ENCODE measurements around the gene MYO16. TPM values are rescaled to one million over a fixed set of nuclear protein-coding genes. Genes with fewer than 3 reads are reported as not detected.

MYO16 gene
- total RNA-seq, 3 donors from 2014 or later: 0.08 TPM; not detected in 2

- no peak overlapping the region for H3K4me3 Mint-ChIP-seq
- DNase-seq: no peak
- no peaks in the 10 kb centered on the region for H3K36me3 Mint-ChIP-seq (ENCODE audit: insufficient read depth)
- no peaks in the 10 kb centered on the region for H3K4me1 Mint-ChIP-seq (ENCODE audit: low read depth)
- no peak for ATAC-seq
- peaks cover 2% of the 10 kb centered on the region for H3K27me3 Mint-ChIP-seq (ENCODE audit: low read depth)
- no peaks in the 10 kb centered on the region for H3K9me3 Mint-ChIP-seq
These were observed 382.7 kb downstream of the MYO16 start for GRCh38 chr13:109012115-109012514.

DNA sequence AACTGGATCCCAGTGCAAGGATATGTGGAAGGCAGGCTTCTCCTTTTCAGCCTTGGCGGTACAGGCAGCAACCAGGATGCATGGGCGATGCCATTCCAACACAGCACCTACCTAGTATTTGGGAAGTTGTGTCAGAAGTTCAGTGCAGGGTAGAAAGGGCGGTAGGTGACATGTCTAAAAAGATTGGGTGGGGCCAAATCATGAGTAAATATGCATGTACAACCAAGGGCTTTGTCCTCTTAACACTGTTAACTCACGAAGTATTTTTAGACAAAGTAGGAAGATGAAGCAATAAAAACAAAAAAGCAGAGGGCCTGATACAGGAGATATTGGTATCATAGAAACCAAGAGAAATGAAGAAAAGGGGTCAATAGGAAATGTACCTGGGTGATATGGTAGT lies 392.1 kb downstream of the MYO16 start:
- Mint-ChIP-seq H3K27me3 (ENCODE audit: low read depth) (no peaks in the 10 kb centered on the region), H3K36me3 (ENCODE audit: insufficient read depth) (no peaks in the 10 kb centered on the region), H3K4me1 (ENCODE audit: low read depth) (no peaks in the 10 kb centered on the region), H3K4me3 (no peak overlapping the region), H3K9me3 (no peaks in the 10 kb centered on the region)
- no peak for ATAC-seq
- DNase-seq: no peak

GRCh38 chr13:109024611-109025010 lies 395.2 kb downstream of the MYO16 start:
- H3K4me1 Mint-ChIP-seq (ENCODE audit: low read depth): no peaks in the 10 kb centered on the region
- no peaks in the 10 kb centered on the region for H3K36me3 Mint-ChIP-seq (ENCODE audit: insufficient read depth)
- H3K9me3 Mint-ChIP-seq: no peaks in the 10 kb centered on the region
- H3K27me3 Mint-ChIP-seq (ENCODE audit: low read depth): no peaks in the 10 kb centered on the region
- H3K4me3 Mint-ChIP-seq: no peak overlapping the region
- no peak for DNase-seq
- no peak for ATAC-seq

DNA sequence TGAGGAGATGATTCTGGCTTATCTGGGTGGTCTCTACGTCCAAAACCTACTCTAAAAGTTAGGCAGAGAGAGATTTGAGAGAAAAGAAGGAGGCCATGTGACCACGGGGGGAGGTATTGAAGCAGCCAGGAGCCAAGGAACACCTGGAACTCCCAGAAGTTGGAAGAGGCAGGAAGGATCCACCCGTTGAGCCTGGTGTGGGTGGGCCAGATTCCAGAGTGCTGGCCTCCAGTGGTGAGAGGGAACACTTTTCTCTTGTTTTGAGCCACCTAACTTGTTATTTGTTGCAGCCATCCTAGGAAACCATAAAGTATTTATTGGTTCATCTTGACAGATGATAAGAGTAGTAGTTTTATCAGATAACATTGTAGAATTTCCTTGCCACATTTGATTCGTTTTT lies 396.9 kb downstream of the MYO16 start:
- Mint-ChIP-seq H3K4me3 (no peak overlapping the region), H3K9me3 (no peaks in the 10 kb centered on the region), H3K27me3 (ENCODE audit: low read depth) (no peaks in the 10 kb centered on the region), H3K36me3 (ENCODE audit: insufficient read depth) (no peaks in the 10 kb centered on the region), H3K4me1 (ENCODE audit: low read depth) (no peaks in the 10 kb centered on the region)
- DNase-seq (no peak), ATAC-seq (no peak)

DNA sequence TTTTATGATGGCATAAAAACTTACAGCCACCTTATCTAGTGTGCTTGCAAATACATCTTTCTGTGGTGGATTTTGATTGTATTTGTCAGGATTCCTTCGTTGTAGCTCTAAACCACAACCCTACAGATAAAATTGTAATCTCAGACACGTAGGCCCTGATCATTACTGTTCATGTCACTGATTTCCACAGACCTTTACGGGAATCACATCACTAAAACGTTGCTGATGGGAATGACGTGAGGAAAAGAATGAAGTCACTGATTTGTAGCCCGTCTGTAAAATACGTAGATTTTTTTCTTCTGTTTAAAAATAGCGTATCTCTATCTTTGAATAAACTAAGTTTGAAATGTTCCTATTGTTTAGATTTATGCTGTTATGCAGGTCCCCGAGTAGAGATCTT lies 399.2 kb downstream of the MYO16 start:
- Mint-ChIP-seq H3K4me3 (no peak overlapping the region), H3K4me1 (ENCODE audit: low read depth) (no peaks in the 10 kb centered on the region), H3K36me3 (ENCODE audit: insufficient read depth) (no peaks in the 10 kb centered on the region), H3K27me3 (ENCODE audit: low read depth) (peaks cover 5% of the 10 kb centered on the region), H3K9me3 (no peaks in the 10 kb centered on the region)
- DNase-seq (no peak), ATAC-seq (no peak)

DNA sequence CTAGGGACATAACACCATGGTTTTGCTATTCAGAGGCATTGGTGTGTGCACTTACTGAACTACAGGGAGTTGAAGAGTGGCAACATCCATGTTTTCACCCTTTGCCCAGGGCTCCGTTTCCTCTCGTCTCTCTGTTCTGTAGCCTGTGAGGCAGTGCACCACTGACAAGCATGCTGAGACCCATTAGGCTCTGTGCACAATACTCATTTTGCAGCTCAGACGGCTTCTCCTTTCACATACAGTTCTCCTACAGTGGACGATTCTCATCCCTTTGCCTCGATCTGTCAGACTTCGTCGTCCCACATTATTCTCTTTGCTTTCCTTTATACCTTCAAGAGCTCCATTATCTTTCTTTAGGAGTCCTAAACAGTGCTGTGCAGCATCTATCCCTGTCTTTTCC lies 403.7 kb downstream of the MYO16 start:
- no peak for ATAC-seq
- Mint-ChIP-seq H3K27me3 (ENCODE audit: low read depth) (peaks cover 5% of the 10 kb centered on the region), H3K4me3 (no peak overlapping the region), H3K4me1 (ENCODE audit: low read depth) (no peaks in the 10 kb centered on the region), H3K36me3 (ENCODE audit: insufficient read depth) (no peaks in the 10 kb centered on the region), H3K9me3 (no peaks in the 10 kb centered on the region)
- DNase-seq: no peak

DNA sequence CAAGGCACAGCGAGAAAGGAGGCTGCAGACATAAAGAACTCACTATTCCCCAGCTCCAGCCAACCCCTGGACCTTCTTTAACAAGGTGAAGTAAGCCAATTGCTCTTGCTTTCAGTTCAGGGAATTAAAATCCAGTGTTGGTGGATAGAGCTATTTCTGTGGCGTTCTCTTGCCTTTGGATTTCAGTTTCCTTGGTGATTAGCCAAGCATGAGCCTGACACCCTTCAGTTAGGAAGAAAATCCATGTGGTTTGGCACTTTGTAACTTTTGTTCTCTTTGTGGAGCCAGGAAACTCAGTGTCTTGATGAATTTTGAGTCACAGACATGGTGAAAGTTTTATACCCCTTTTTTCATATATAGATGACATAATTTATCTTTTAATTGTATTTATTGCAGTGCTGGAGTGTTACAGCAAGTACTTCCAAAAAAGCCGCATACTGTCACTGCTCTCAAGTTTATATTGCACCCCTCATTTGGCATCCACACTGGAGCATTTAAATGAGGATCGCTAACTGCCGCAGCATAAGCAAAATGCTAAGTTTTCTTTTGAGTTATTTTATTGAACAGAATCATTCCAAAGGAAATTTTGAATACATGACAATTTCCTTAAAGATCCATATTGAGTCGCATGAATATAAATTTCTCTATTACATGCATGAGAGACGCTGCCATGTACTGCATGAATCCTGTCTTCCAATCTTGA lies 406.8 kb downstream of the MYO16 start:
- no peak for ATAC-seq
- DNase-seq: no peak
- Mint-ChIP-seq H3K9me3 (no peaks in the 10 kb centered on the region), H3K4me3 (no peak overlapping the region), H3K4me1 (ENCODE audit: low read depth) (no peaks in the 10 kb centered on the region), H3K27me3 (ENCODE audit: low read depth) (peaks cover 13% of the 10 kb centered on the region), H3K36me3 (ENCODE audit: insufficient read depth) (no peaks in the 10 kb centered on the region)

GRCh38 chr13:109043636-109044035 lies 414.2 kb downstream of the MYO16 start:
- Mint-ChIP-seq H3K27me3 (ENCODE audit: low read depth) (peaks cover 8% of the 10 kb centered on the region), H3K4me3 (no peak overlapping the region), H3K4me1 (ENCODE audit: low read depth) (no peaks in the 10 kb centered on the region), H3K9me3 (no peaks in the 10 kb centered on the region), H3K36me3 (ENCODE audit: insufficient read depth) (no peaks in the 10 kb centered on the region)
- ATAC-seq: no peak
- DNase-seq: no peak

GRCh38 chr13:109055850-109056249 lies 426.4 kb downstream of the MYO16 start:
- Mint-ChIP-seq H3K27me3 (ENCODE audit: low read depth) (peaks cover 3% of the 10 kb centered on the region), H3K4me1 (ENCODE audit: low read depth) (no peaks in the 10 kb centered on the region), H3K36me3 (ENCODE audit: insufficient read depth) (no peaks in the 10 kb centered on the region), H3K4me3 (no peak overlapping the region), H3K9me3 (no peaks in the 10 kb centered on the region)
- DNase-seq (no peak), ATAC-seq (no peak)

- H3K27me3 Mint-ChIP-seq (ENCODE audit: low read depth): no peaks in the 10 kb centered on the region
- no peaks in the 10 kb centered on the region for H3K4me1 Mint-ChIP-seq (ENCODE audit: low read depth)
- H3K9me3 Mint-ChIP-seq: no peaks in the 10 kb centered on the region
- DNase-seq (no peak), ATAC-seq (no peak)
- no peak overlapping the region for H3K4me3 Mint-ChIP-seq
- H3K36me3 Mint-ChIP-seq (ENCODE audit: insufficient read depth): no peaks in the 10 kb centered on the region
These were observed 428.7 kb downstream of the MYO16 start for GRCh38 chr13:109058087-109058486.

DNA sequence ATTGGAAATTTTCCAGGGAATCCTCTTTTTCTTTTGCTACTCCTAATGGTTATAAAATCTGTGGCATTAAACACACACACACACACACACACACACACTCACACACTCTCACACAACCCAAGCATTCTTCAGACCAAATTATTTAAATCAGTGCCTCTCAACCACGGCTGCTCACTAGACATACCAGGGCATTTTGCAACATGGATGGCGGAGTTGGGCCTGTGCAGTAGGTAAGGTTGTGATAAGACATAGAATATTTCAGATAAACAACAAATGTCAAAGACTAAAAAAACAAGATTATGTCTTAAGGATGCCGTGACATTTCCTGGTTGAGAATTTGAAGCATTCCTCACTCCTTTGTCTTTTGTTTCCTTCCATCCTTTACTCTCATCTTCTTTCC lies 443.1 kb downstream of the MYO16 start:
- no peak overlapping the region for H3K4me3 Mint-ChIP-seq
- DNase-seq (no peak), ATAC-seq (no peak)
- peaks cover 11% of the 10 kb centered on the region for H3K9me3 Mint-ChIP-seq
- H3K36me3 Mint-ChIP-seq (ENCODE audit: insufficient read depth): no peaks in the 10 kb centered on the region
- H3K27me3 Mint-ChIP-seq (ENCODE audit: low read depth): no peaks in the 10 kb centered on the region
- no peaks in the 10 kb centered on the region for H3K4me1 Mint-ChIP-seq (ENCODE audit: low read depth)

DNA sequence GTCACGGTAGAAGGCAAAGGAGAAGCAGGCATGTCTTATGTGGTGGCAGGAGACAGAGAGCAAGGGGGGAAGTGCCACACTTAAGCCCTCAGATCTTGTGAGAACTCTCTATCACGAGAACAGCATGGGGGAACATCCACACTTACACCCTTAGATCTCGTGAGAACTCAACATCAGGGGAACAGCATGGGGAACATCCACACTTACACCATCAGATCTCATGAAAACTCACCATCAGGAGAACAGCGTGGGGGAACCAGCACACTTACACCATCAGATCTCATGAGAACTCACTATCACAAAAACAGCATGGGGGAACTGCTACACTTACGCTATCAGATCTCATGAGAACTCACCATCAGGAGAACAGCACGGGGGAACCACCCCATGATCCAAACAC lies 445.0 kb downstream of the MYO16 start:
- Mint-ChIP-seq H3K27me3 (ENCODE audit: low read depth) (peaks cover 2% of the 10 kb centered on the region), H3K4me1 (ENCODE audit: low read depth) (no peaks in the 10 kb centered on the region), H3K9me3 (peaks cover 5% of the 10 kb centered on the region), H3K36me3 (ENCODE audit: insufficient read depth) (no peaks in the 10 kb centered on the region), H3K4me3 (no peak overlapping the region)
- DNase-seq: no peak
- no peak for ATAC-seq

DNA sequence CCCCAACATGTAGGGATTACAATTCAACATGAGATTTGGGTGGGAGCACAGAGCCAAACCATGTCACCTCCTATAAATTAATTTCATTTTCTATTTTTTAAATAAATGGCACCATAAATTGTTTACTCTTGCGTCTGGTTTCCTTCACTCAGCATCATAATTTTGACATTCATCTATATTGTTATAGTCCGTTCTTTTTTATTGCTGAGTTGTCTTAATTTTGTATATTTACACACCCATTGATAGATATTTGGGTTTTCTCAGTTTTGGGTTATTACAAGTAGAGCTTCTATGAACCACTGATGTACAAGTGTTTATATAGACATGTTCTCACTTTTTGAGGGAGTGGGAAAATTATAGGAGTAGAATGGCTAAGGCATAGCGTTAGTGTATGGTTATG lies 445.4 kb downstream of the MYO16 start:
- Mint-ChIP-seq H3K36me3 (ENCODE audit: insufficient read depth) (no peaks in the 10 kb centered on the region), H3K9me3 (peaks cover under 1% of the 10 kb centered on the region), H3K27me3 (ENCODE audit: low read depth) (peaks cover 2% of the 10 kb centered on the region), H3K4me3 (no peak overlapping the region), H3K4me1 (ENCODE audit: low read depth) (no peaks in the 10 kb centered on the region)
- no peak for DNase-seq
- ATAC-seq: no peak

GRCh38 chr13:109087916-109088623 lies 458.7 kb downstream of the MYO16 start:
- Mint-ChIP-seq H3K4me3 (no peak overlapping the region), H3K27me3 (ENCODE audit: low read depth) (peaks cover 2% of the 10 kb centered on the region), H3K9me3 (peaks cover 7% of the 10 kb centered on the region), H3K4me1 (ENCODE audit: low read depth) (no peaks in the 10 kb centered on the region), H3K36me3 (ENCODE audit: insufficient read depth) (no peaks in the 10 kb centered on the region)
- ATAC-seq (no peak), DNase-seq (no peak)

GRCh38 chr13:109088624-109088917 lies 459.2 kb downstream of the MYO16 start:
- DNase-seq: no peak
- ATAC-seq: no peak
- no peaks in the 10 kb centered on the region for H3K4me1 Mint-ChIP-seq (ENCODE audit: low read depth)
- H3K9me3 Mint-ChIP-seq: peaks cover 7% of the 10 kb centered on the region
- no peaks in the 10 kb centered on the region for H3K36me3 Mint-ChIP-seq (ENCODE audit: insufficient read depth)
- H3K27me3 Mint-ChIP-seq (ENCODE audit: low read depth): peaks cover 2% of the 10 kb centered on the region
- no peak overlapping the region for H3K4me3 Mint-ChIP-seq

Measured in activated T-cell treated with anti-CD3 and anti-CD28 coated beads, Interleukin-2, amount 50 U/mL, for 4 hours (primary cell).